GM18502 (cell line): ENCODE results near the gene KCNJ6.

Experiments
- ATAC-seq: cut with Tn5 transposase; IDR thresholded peaks from one replicate; pipeline ENCODE4 v1.9.1; 2021; ENCODE audit warnings: mild to moderate bottlenecking; ENCODE audit not compliant: unreplicated experiment, poor library complexity

The KCNJ6 gene

DNA sequence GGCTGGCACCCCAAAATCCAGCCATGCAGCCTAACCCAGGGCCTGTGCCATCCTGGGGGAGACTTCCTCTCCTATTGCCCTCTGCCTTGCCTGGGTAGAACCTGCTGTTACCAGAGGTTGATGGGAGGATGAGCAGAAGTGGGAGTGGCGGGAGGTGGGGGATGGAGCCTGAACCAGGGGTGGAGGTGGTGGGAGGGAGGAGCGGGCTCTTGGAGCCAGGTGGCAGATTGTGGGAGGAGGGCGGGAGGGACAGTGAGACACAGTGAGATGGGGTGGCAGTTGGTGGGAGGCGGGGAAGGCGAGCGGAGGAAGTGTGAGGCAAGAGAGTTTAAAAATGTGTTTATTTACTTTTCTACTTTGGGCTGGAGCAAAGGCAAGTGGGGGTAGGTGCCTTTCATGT, 87.3 kb downstream of the KCNJ6 start:
- no peak for ATAC-seq

DNA sequence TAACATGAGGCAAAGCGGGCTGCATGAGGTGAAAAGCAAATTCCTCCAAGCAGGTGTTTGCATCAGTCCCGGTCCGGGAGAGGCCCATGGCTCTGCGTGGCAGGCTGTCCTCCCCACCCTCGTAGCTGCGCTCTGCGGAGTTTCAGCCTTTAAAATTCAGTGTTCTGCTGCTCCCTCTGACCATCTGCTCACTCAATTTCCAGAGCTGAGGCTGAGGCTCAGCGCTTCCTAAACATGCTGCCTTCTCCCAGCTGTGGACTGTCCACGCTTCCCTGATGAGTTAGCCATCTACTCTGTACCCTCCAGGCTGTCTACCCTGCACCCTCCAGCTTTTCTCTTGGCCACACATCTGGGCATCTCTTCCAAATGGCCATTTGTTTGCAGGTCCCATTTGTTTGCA, 87.7 kb downstream of the KCNJ6 start:
- no peak for ATAC-seq

DNA sequence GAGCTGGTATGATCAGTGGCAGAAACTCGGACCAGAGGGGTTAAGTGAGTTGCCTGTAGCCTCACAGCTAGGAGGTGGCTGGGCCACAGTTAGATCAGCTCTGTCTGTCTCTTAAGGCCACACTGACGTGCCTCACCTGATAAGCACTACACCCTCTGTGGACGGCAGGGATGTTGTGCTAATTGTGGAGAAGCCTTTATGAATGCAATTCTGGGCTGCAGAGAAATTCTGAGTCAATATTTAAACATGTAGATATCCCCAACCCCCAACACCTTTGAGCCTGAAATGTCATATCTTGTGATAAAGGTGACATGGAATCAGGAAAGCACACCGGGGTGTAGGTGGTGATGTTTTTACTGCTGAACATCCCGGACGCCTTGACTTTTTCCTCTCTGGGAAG, 88.3 kb downstream of the KCNJ6 start:
- ATAC-seq = no peak

DNA sequence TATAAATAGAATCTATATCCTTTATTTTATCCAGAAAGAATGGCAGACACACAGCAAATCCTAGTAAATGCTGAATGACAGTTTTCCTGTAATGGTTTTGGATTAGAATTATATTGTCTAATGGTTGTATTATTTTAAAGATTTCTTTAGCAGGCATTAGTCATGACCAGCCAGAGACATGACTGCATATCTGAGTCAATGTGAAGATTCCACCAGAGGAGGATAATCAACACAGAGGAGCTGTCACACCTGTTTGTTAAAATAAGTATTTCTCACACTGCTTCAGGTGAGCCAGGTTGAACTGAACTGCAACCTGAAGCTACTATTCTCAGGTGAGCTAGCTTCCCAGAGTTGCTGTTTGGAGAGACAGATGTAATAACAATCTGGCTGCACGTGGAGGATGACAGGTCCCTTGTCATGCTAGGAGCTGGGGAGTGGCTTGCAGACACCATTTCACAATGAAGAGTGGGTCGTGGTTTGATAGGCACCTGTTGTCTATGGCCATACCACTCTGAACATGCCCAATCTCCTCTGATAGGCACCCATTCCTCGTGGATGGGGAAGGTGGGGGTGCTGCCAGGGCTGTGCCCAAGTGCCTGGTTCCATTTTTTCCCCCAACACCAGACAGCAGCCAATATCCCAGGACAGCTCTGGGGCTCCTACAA, 94.3 kb downstream of the KCNJ6 start:
- ATAC-seq = no peak

DNA sequence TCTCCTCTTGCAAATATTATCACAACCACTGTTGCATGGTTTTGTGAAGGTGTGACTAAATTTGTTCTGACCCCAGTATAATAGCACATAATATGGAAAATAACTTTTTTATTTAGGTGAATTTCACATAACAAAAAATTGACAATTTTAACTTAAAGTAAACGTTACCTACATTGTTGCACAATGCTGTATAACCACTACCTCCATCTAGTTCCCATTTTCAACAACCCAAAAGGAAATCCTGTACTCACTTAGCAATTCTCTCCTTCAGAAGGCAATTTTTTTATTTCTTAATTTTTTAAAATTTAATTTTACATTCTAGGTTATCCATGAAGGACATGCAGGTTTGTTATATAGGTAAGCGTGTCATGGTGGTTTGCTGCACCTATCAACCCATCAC, 95.2 kb downstream of the KCNJ6 start:
- ATAC-seq = no peak

DNA sequence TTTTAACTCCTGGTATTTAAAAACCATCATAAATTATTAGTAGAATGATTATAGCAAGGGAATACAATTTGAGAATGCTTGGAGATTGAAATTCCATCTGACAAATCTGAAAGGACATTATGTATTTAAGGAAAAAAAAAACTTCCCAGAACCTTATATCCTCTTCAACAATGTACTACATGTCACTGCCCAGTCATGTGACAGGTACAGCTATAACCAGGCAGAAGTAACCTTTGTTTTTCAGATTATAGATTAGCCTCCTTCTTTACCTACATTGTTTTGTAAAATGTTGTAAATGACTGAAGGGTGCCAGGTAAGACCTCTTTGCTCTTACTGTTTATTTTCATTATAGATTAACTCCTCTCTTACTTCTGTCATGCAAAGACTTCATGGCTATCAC, 96.9 kb downstream of the KCNJ6 start:
- no peak for ATAC-seq

DNA sequence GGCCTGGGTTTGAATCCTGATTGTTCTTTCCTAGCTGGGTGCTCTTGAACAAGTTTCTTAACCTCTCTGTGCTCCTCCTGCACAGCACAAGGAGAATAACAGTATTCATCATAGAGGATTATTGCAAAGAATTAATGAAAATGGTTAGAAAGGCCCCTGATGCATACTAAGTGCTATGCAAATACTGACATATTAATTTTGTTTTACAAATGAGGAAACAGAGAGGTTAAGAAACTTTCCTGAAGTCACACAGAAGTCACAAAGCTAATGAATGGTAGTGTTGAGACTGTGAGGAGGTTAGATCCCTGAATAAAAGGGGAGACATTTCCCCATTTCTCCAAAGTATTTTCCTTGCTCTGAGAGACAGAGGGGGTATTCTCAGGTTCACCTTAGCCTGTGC, 99.0 kb downstream of the KCNJ6 start:
- ATAC-seq = no peak

DNA sequence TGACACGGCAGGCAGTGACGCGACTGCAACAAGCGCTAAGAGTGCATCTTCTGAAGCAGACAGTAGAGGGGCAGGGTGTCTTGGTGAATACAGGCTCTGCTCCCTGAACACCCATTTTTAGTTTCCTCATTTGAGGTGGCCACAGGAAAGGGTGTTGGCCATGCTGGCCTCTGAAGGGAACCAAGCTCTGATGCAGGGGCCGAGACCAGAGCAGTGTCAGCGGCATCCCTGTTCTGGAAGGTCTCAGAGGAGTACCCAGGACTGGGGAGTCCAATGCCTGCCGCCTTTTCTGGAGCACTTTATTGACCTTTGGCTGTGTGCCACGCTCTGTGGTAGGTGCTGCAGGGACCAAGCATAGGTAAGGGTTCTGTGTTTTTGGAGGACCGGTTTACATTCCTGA, 100.4 kb downstream of the KCNJ6 start:
- ATAC-seq = no peak

DNA sequence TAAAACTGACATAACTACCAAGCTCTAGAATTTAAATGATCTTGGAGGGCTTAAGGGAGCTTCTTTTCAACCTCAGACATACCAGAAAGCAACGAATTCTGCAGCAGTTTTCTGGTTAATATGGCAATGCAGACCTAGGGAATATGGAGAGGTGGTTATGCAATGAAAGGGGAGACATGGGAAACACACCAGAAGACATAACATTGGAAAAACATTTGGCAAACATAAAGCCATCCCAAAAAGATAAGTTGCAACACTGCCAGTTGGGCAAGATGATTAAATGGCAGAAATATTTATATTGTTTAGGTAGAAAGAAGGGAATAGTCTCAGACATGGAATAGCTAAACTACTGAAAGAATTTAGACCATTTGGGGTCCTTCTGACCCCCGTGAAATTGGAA, 104.5 kb downstream of the KCNJ6 start:
- ATAC-seq = no peak

DNA sequence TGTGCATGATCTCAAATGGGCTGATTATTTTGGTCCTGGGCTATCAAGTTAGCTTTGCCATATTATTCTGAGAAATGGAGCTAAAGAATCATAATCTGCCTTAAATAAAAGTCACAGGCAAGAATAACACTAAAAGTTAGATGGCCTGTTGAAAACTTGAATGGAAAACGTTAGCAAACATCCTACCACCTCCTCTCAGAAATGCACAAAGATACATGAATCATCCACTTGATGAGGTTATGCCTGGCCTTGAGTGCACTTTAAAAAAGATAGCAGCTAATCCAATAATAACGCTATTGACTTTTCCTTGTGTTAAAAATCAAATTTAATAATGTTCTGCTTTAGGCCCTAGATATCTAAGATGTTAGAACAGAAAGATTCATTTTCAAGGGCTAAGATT, 108.0 kb downstream of the KCNJ6 start:
- no peak for ATAC-seq

DNA sequence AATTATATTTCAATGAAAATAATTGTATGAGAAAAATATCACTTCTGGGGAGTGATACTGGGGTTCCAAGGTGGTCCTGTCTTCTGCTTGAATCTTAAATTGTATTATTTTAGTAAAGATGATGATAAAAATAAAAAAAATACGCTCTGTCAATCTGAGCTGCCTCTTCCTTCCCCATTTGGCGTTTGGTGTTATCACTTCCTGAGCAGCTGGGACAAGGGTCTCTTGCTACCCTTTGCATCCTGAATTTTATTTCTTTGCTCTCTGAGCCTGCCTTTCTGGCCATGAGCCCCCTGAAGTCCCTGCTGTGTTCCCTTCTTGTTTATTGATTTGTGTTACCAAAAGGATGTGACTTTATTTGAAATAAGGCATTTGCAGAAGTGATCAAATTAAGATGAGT, 111.0 kb downstream of the KCNJ6 start:
- ATAC-seq = no peak

DNA sequence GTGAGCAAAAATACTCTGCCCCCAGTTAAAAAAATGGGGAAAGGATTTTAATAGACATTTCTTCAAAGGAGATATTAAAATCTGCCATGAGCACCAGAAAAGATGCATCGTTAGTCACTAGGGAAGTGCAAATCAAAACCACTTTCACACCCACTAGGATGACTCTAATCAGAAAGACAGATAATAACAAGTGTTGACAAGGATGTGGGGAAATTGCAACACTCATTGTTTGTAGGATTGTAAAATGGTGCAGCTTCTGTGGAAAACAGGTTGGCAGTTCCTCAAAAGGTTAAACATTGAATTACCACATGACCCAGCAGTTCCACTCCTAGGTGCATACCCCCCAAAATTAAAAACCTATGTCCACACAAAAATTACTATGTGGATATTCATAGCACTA, 112.3 kb downstream of the KCNJ6 start:
- no peak for ATAC-seq

DNA sequence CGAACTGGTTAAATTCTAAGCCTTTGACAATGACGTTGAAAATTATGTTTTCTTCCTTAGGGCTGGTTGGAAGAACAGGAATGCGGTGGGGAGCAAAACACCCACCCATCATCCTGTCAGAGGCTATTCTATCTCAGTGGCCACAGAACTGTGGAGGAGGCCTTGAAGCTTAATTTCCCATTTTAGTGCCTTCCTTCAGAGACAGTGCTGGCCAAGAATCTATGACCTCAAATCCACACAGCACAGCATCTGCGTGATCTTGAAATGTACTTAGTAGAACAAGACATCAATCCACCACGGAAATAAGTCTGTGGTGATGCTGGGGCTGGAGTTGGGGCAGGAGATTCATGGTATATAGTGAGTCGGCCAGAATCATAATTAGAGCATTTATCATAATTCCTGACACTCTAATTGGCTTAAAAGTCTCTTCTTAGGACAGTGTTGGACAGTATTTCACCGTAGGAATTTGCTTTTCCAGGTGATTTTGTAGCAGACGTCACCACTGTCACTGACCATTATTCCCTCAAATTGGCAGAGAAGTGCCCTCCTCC, 113.1 kb downstream of the KCNJ6 start:
- ATAC-seq = no peak

DNA sequence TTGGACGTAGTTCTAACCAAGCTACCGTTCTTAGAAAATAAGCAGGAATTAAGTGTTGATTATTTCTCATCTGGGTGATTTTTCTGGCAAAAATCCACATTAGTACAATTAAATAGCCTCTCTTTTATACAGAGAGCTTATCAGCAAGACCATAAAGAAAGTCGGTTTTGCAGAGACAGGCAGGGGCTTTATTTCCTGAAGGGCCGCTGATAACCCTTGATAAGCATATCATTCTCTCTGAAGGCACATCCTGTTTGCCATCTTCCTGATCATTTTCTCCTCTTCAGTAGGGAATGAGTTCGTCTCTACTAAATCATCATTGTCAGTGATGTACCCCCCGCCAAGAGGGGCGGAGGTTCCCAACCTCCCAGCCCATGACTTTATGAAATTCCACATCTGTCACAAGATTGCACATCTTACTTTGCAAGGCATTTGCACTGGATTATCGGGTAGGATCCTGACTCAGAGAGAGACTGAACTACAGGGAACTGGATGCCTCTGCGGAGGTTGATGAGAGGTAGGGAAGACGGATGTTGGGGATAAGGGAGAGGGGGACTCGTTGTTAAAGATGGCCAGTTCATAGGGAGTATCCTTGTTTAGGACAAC, 115.7 kb downstream of the KCNJ6 start:
- ATAC-seq = no peak

DNA sequence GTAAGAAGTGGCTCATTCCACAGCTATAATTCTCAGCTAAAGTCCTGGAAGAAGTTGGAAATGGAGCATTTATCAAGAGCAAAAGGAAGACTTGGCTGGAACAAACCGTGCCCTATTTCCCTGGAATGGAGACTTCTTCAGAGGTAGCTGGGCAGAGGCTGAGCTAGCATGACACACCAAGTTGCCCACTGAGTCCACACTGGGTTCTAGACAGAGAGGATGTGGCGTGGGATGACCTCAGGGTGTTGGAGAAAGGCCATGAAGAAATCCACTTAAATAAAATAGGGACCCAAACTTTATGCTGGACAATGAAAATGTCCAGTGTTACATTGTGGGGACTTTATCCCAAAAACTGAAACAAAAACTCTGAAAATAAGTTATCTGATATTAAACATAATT, 116.2 kb downstream of the KCNJ6 start:
- ATAC-seq = no peak

DNA sequence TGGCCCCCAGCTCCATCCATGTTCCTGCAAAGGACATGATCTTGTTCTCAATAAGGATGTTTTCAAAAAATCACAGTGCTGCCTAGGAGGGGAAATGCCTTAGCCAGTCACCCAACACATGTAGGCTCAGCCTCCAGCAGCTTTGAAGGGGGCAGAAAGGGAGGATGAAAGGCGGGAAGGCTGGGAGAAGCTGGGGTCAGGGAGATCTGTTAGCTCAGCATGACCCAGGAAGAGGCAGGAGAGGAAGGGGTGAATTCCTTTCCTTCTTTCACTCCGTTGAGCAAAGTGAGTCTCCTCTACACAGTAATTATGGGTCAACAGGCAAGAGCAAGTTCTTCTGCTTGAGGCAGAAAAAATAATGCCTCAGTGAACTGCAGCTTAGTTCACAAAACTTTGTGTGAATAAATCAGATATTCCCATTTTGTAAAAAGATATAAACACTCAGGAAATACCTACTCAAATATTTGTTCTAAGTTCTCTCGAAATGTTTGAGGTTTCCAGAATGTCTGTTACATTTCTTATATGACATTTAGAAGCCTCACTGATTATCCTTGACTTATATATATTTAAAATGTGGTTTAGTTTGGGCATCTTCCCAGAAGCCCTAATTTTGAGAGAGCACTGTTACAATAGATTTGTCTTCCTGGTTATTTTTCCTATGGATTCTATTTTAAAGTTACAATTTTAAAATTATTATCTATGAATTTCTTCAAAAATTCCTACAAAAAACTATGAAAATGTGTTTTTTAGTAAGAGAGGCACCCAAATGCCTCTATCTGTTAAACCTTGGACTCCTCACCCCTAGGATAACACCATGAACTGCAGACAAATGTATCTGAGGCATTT, 116.8 kb downstream of the KCNJ6 start:
- no peak for ATAC-seq

DNA sequence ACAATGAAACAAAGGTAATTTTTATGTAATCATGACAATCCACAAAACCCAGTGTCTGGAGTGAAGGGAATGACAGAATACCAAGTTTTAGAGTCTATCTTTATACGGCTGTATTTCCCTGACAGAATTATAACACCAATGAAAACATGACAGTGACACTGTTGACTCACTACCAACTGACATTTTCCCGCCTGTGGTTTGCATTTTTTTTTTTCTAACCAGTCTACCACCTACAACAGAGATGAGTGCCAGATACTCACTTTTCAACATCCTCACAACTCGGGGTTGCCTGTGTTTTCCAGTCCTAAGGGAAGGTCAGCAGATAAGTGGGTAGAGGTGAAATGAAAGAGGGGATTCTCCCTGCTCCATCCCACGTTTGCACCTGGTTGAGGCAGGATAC, 118.9 kb downstream of the KCNJ6 start:
- no peak for ATAC-seq

DNA sequence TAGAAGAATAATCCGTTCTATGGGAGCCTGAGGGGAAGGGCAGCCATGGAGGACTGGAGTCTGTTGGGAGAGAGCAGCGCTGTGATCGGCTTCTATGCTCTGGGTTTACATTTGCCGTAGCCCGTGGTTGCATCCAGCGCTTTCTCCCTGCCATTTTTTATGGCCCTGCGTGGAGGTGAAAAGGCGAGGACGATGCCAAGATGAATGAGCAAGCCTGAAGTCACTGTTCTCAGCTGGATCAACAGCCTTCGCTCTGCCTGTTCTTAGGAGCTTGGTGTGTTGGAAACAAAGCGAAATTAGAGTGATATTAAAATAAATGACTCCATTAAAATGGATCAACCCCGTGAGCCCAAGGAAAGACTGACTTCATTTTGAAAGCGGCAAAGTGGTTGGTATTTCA, 120.2 kb downstream of the KCNJ6 start:
- no peak for ATAC-seq

DNA sequence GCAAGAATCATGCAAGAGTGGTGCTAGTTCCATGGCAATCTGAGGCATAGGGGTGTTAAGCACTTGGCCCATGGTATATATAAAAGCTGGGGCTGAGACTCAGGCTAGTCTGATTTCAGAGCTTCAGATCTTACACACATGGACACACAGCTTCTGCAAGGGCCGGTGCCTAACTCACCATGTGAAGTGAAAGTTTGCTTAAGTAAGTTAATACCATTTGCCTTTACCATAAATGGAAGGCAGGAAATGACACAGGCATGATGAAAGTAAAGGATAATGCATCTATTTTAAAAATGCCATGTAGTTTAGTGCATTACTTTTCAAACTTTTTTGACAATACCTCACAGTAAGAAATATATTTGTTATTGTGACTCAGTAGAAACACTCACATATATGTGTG, 122.6 kb downstream of the KCNJ6 start:
- ATAC-seq = no peak

DNA sequence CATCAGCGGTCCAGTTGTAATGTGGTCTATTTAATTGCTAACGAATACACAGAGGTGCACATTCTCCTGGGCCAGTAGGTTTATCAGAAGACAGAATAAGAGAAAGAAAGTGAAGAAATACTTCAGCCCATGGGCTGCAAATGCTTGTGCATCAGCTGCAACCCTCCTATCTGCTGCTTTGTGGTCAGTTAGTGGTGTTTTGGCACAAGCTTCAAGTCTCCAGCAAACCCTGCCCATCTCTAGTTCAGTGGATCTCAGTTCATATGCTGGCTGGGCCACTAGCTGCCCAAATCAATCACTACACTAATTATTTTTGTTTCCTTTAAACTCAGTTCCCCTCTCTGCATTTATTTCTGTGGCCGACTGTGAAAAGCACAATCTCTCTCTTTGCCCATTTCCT, 124.2 kb downstream of the KCNJ6 start:
- ATAC-seq = no peak

DNA sequence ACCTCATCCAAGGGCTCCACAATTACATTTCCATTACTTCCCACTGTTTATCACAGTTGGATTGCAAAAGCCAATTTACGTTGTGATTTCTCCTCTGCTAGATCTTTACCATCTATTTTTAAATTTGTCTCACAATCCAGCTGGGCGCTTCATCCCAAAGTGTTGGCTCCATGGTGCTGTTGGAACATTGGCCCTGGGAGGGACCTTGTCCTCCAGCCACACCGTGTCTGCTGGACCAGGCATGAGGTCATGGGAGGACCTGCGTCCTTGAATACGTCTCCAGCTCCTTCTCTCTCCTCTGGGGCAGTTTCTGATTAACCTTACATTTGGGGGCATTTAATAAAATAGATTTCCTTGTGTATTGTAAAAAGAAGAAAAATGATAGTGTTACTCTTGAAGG, 125.4 kb downstream of the KCNJ6 start:
- no peak for ATAC-seq
